HL-60 (cell line): ENCODE measurements around the gene TBC1D22A.

Experiments
- GABPA ChIP-seq: IDR thresholded peaks from 2 replicates; pipeline ENCODE4 v1.6.1; 2012; ENCODE audit warnings: low read depth
- POLR2AphosphoS5 ChIP-seq: IDR thresholded peaks from 2 replicates; pipeline ENCODE4 v1.6.1; 2012; ENCODE audit warnings: low read depth
- REST ChIP-seq: IDR thresholded peaks from 2 replicates; pipeline ENCODE4 v1.6.1; 2012; ENCODE audit warnings: low read depth; ENCODE audit not compliant: insufficient replicate concordance
- SPI1 ChIP-seq: IDR thresholded peaks from 2 replicates; pipeline ENCODE4 v1.6.1; 2012; ENCODE audit warnings: low read depth, mild to moderate bottlenecking, borderline replicate concordance
- TF ChIP-seq, protein P1 (sequence below): IDR thresholded peaks from one replicate; pipeline ENCODE4 v1.5.1; 2011; ENCODE audit warnings: low read length, control low read depth, inconsistent platforms; ENCODE audit not compliant: insufficient read depth

- TF ChIP-seq, protein P1, sequence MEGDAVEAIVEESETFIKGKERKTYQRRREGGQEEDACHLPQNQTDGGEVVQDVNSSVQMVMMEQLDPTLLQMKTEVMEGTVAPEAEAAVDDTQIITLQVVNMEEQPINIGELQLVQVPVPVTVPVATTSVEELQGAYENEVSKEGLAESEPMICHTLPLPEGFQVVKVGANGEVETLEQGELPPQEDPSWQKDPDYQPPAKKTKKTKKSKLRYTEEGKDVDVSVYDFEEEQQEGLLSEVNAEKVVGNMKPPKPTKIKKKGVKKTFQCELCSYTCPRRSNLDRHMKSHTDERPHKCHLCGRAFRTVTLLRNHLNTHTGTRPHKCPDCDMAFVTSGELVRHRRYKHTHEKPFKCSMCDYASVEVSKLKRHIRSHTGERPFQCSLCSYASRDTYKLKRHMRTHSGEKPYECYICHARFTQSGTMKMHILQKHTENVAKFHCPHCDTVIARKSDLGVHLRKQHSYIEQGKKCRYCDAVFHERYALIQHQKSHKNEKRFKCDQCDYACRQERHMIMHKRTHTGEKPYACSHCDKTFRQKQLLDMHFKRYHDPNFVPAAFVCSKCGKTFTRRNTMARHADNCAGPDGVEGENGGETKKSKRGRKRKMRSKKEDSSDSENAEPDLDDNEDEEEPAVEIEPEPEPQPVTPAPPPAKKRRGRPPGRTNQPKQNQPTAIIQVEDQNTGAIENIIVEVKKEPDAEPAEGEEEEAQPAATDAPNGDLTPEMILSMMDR = no peak
- no peak for TF ChIP-seq POLR2AphosphoS5
- no peak for TF ChIP-seq SPI1
- TF ChIP-seq GABPA = no peak
- no peak for TF ChIP-seq REST
These were observed 66.9 kb downstream of the TBC1D22A start for GRCh38 chr22:46829117-46829891.
